Nephron (organoid): Measurements from ENCODE around the gene ACAP2.

Source experiments
- H3K27ac Mint-ChIP-seq, 3 experiments: 2 replicates each; pipeline ENCODE4 v1.8.0; 2020; ENCODE audit warnings: mixed read lengths in 3 of 3, mild to moderate bottlenecking in 2 of 3, moderate library complexity in 1 of 3
- H3K27me3 Mint-ChIP-seq: 2 replicates; pipeline ENCODE4 v1.8.0; 2021; ENCODE audit warnings: low read depth, mild to moderate bottlenecking, moderate library complexity, mixed read lengths
- H3K36me3 Mint-ChIP-seq: 2 replicates; pipeline ENCODE4 v1.8.0; 2020; ENCODE audit warnings: low read depth, mixed read lengths
- H3K4me1 Mint-ChIP-seq: 2 replicates; pipeline ENCODE4 v1.8.0; 2020; ENCODE audit warnings: mixed read lengths
- H3K4me3 Mint-ChIP-seq, 3 experiments: 2 replicates each; pipeline ENCODE4 v1.8.0; 2020; ENCODE audit warnings: mild to moderate bottlenecking in 3 of 3, mixed read lengths in 3 of 3, moderate library complexity in 2 of 3
- H3K9me3 Mint-ChIP-seq: 2 replicates; pipeline ENCODE4 v1.8.0; 2020; ENCODE audit warnings: mixed read lengths
- CTCF ChIP-seq, 3 experiments: fragments of 200-600 bp; sonication (generic); IDR thresholded peaks; one replicate each; pipeline ENCODE4 v1.5.0; 2021; ENCODE audit warnings: antibody characterized with exemption in 3 of 3; ENCODE audit not compliant: unreplicated experiment in 3 of 3

ACAP2 gene

DNA sequence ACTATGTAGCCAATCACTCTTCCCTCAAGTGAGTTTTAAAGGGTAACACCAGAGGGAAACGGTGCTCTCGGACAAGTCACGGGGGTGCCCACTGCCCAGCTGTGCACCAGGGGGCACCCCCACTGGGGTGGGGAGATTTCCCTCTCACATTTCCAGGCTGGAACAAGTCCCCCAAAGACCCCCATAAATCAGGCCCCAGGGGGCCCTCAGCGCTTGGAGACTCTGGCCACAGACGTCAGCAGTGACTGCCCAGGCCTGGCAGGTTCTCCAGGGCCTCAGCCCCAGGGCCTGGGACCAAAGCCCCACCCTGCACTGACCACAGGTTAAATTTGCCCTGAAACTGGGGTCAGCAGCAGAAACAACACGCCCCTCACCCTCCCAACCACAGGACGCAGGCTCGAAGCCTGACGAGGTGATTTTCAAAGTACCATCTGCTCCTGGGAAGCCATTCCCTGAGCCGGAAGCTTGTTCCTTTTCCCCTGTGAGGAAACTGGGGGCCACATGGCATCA is 188.8 kb downstream of the ACAP2 start:
- H3K27ac Mint-ChIP-seq: peak overlapping the region; percentile 89 to 93 (median 92)

DNA sequence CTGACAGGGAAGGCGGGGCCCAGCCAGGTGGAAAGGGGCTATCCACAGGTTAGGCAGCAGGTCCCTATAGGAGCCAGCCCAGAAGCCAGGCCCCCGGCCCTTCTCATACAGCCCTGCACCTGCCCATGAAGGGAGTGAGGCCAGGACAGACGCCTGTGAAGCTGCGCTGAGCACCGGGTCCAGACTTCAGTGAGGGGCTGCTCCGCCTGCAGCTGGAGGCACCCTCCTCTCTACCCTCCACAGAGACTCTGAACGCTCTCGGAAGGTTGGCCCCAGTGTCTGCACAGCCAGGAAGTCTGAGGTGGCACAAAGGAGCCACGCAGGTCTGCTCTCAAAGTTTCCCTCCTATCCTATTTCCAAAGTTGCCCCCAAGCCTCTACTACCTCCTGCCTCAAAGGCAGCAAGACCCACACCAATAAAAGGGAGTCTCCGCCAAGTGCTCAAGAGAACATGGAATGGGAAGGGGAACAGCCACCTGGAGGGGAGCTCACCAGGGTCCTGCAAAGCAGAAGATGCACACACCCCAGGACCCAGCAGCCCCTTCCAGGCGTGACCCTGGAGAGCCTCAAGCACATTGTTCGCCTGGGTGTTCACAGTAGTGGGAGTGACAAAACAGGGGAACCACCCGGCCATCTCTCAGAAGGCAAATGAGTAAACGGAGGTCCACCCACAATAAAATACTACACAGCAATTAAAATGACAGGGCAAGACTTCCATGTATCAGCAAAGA is 191.3 kb downstream of the ACAP2 start:
- no peaks in the 10 kb centered on the region for H3K9me3 Mint-ChIP-seq
- peaks cover 4% of the 10 kb centered on the region for H3K27me3 Mint-ChIP-seq
- no peak for TF ChIP-seq CTCF (IDR thresholded peaks at IDR 0.05; ENCODE audit: unreplicated experiment in 3 of 3)
- peaks cover 22% of the 10 kb centered on the region for H3K36me3 Mint-ChIP-seq
- H3K4me3 Mint-ChIP-seq: no peak overlapping the region
- H3K27ac Mint-ChIP-seq: peak overlapping the region; percentile 79 to 92 (median 89)
- peaks cover 80% of the 10 kb centered on the region for H3K4me1 Mint-ChIP-seq

More for the DNA sequence above, 188.8 kb downstream of the ACAP2 start:
- peaks cover 4% of the 10 kb centered on the region for H3K27me3 Mint-ChIP-seq
- peaks cover 77% of the 10 kb centered on the region for H3K4me1 Mint-ChIP-seq
- peaks cover 7% of the 10 kb centered on the region for H3K36me3 Mint-ChIP-seq
- TF ChIP-seq CTCF (IDR thresholded peaks at IDR 0.05; ENCODE audit: unreplicated experiment in 3 of 3): no peak
- no peaks in the 10 kb centered on the region for H3K9me3 Mint-ChIP-seq
- peak overlapping the region in 1 of 3 experiments; percentile 8 for H3K4me3 Mint-ChIP-seq

GRCh38 chr3:195250473-195251251 is 192.2 kb downstream of the ACAP2 start:
- H3K4me3 Mint-ChIP-seq: peak overlapping the region in 1 of 3 experiments; percentile 2
- H3K9me3 Mint-ChIP-seq: no peaks in the 10 kb centered on the region
- peak overlapping the region; percentile 50 to 81 (median 69) for H3K27ac Mint-ChIP-seq
- H3K36me3 Mint-ChIP-seq: peaks cover 30% of the 10 kb centered on the region
- peak; percentile 14 to 35 (median 18) for TF ChIP-seq CTCF (IDR thresholded peaks at IDR 0.05; ENCODE audit: unreplicated experiment in 3 of 3)
- H3K4me1 Mint-ChIP-seq: peaks cover 85% of the 10 kb centered on the region
- H3K27me3 Mint-ChIP-seq: peaks cover 4% of the 10 kb centered on the region

DNA sequence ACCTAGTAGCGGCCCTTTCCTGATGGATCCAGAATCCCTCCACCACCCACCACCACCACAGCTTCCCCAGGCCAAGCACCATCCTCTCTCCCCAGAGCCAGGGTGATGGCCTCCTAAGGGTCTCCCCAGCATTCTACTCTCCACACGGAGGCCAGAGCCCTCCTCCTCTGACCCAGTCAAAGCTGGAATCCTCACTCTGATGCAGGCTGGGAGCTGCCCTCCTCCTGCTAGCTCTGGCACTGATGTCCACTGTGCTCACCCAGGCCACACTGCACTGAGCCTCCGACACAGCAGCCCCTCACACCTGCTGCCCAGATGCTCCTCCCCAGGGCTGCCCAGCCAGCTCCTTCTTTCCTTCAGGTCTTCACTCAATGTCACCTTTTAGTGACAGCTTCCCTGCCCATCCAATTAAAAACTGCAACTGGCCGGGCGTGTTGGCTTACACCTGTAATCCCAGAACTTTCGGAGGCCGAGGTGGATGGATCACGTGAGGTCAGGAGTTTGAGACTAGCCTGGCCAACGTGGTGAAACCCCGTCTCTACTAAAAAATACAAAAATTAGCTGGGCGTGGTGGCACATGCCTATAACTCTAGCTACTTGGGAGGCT is 192.9 kb downstream of the ACAP2 start:
- Mint-ChIP-seq H3K4me3 (no peak overlapping the region), H3K27ac (peak overlapping the region; percentile 51 to 69 (median 65)), H3K36me3 (peaks cover 34% of the 10 kb centered on the region), H3K27me3 (peaks cover 4% of the 10 kb centered on the region), H3K4me1 (peaks cover 82% of the 10 kb centered on the region), H3K9me3 (no peaks in the 10 kb centered on the region)
- TF ChIP-seq CTCF (IDR thresholded peaks at IDR 0.05; ENCODE audit: unreplicated experiment in 3 of 3): no peak

- Mint-ChIP-seq H3K27ac (peak overlapping the region in 2 of 3 experiments; percentile 51 to 65), H3K9me3 (no peaks in the 10 kb centered on the region), H3K4me1 (peaks cover 74% of the 10 kb centered on the region), H3K4me3 (no peak overlapping the region), H3K36me3 (peaks cover 34% of the 10 kb centered on the region), H3K27me3 (peaks cover 4% of the 10 kb centered on the region)
- no peak for TF ChIP-seq CTCF (IDR thresholded peaks at IDR 0.05; ENCODE audit: unreplicated experiment in 3 of 3)
These were observed 193.6 kb downstream of the ACAP2 start for GRCh38 chr3:195249057-195249770.
